OCI-LY1 (cell line): ENCODE results near the gene TK1.
A peak's percentile ranks its signal among the peaks of the same experiment; 100 is the strongest.

Experiments used
- H2AFZ ChIP-seq: fragments of 200-600 bp; sonication (generic), shearing (Covaris generic); 2 replicates; pipeline ENCODE4 v1.6.0; 2014; ENCODE audit warnings: antibody characterized with exemption, mild to moderate bottlenecking, low read length
- H3F3A ChIP-seq: fragments of 200-600 bp; sonication (generic), shearing (Covaris generic); 2 replicates; pipeline ENCODE4 v1.6.0; 2014; ENCODE audit warnings: mild to moderate bottlenecking, antibody characterized with exemption, low read length, moderate library complexity; ENCODE audit not compliant: insufficient read depth
- H3K27ac ChIP-seq: fragments of 200-600 bp; sonication (generic); 2 replicates; pipeline ENCODE4 v1.5.1; 2014; ENCODE audit warnings: low read length, mixed run types, mild to moderate bottlenecking, low read depth; ENCODE audit not compliant: poor library complexity, severe bottlenecking
- H3K27me3 ChIP-seq: fragments of 200-600 bp; sonication (generic); 2 replicates; pipeline ENCODE4 v1.6.0; 2014; ENCODE audit warnings: antibody characterized with exemption, mild to moderate bottlenecking, low read length, moderate library complexity; ENCODE audit not compliant: insufficient read depth
- H3K36me3 ChIP-seq: fragments of 200-600 bp; sonication (generic); 2 replicates; pipeline ENCODE4 v1.6.1; 2014; ENCODE audit warnings: mild to moderate bottlenecking, antibody characterized with exemption, low read length, moderate library complexity, mixed read lengths; ENCODE audit not compliant: insufficient read depth
- H3K4me1 ChIP-seq: fragments of 200-600 bp; sonication (generic); 2 replicates; pipeline ENCODE4 v1.5.1; 2014; ENCODE audit warnings: mild to moderate bottlenecking, low read length, moderate library complexity; ENCODE audit not compliant: insufficient read depth, severe bottlenecking
- H3K4me2 ChIP-seq: fragments of 200-600 bp; sonication (generic), shearing (Covaris generic); 2 replicates; pipeline ENCODE4 v1.6.1; 2014; ENCODE audit warnings: low read length
- H3K4me3 ChIP-seq: fragments of 200-600 bp; sonication (generic); 2 replicates; pipeline ENCODE4 v1.5.1; 2014; ENCODE audit warnings: low read length, low read depth, mild to moderate bottlenecking, mixed read lengths; ENCODE audit not compliant: poor library complexity, severe bottlenecking
- H3K79me2 ChIP-seq: fragments of 200-600 bp; shearing (Covaris generic); 2 replicates; pipeline ENCODE4 v1.6.1; 2016; ENCODE audit warnings: mixed run types, low read length, mixed read lengths; ENCODE audit not compliant: insufficient read depth
- H3K9ac ChIP-seq: fragments of 200-600 bp; sonication (generic), shearing (Covaris generic); 2 replicates; pipeline ENCODE4 v1.6.1; 2014; ENCODE audit warnings: mild to moderate bottlenecking, low read length, mixed read lengths
- H3K9me2 ChIP-seq: fragments of 200-600 bp; sonication (generic), shearing (Covaris generic); 2 replicates; pipeline ENCODE4 v1.6.1; 2014; ENCODE audit warnings: low read depth, mild to moderate bottlenecking, low read length, mixed read lengths
- H3K9me3 ChIP-seq: fragments of 200-600 bp; shearing (Covaris generic); 2 replicates; pipeline ENCODE4 v1.6.1; 2014; ENCODE audit warnings: low read length, mixed read lengths
- H4K20me1 ChIP-seq: fragments of 200-600 bp; sonication (generic), shearing (Covaris generic); 2 replicates; pipeline ENCODE4 v1.6.0; 2016; ENCODE audit warnings: mild to moderate bottlenecking, low read length; ENCODE audit not compliant: insufficient read depth
- CTCF ChIP-seq: fragments of 200-600 bp; sonication (generic), shearing (Covaris generic); IDR thresholded peaks from 2 replicates; pipeline ENCODE4 v1.5.1; 2017; ENCODE audit warnings: mild to moderate bottlenecking, antibody characterized with exemption, low read length, moderate library complexity, mixed read lengths
- EZH2 ChIP-seq: fragments of 200-600 bp; sonication (generic), shearing (Covaris generic); IDR thresholded peaks from 2 replicates; pipeline ENCODE4 v1.8.0; 2017; ENCODE audit warnings: borderline replicate concordance, mixed run types, mild to moderate bottlenecking, antibody characterized with exemption, low read length, moderate library complexity, mixed read lengths

TK1 gene

GRCh38 chr17:78185981-78186691 is 716 bp downstream of the TK1 start:
- H3K36me3 ChIP-seq = peaks cover 58% of the 10 kb centered on the region
- H3K27me3 ChIP-seq = no peaks in the 10 kb centered on the region
- peak overlapping the region; percentile 69; the same call in 1 of the 2 replicates for H3K9ac ChIP-seq
- peak overlapping the region; percentile 79 for H3K4me2 ChIP-seq
- peaks cover 61% of the 10 kb centered on the region for H3K4me1 ChIP-seq
- TF ChIP-seq CTCF (no peak), EZH2 (no peak)
- H4K20me1 ChIP-seq = no peaks in the 10 kb centered on the region
- H3K4me3 ChIP-seq = peak overlapping the region; percentile 97
- no peaks in the 10 kb centered on the region for H3K9me3 ChIP-seq
- peaks cover 15% of the 10 kb centered on the region for H3K79me2 ChIP-seq
- H3K9me2 ChIP-seq = no peaks in the 10 kb centered on the region
- no peaks in the 10 kb centered on the region; the same call in 1 of the 2 replicates for H3F3A ChIP-seq
- H3K27ac ChIP-seq = peak overlapping the region; percentile 30
- no peak overlapping the region for H2AFZ ChIP-seq

- Histone ChIP-seq H3K4me1 (peaks cover 61% of the 10 kb centered on the region), H3F3A (no peaks in the 10 kb centered on the region; the same call in 1 of the 2 replicates), H3K79me2 (peaks cover 15% of the 10 kb centered on the region), H3K27me3 (no peaks in the 10 kb centered on the region), H3K4me3 (peak overlapping the region; percentile 97), H3K4me2 (peak overlapping the region; percentile 79), H4K20me1 (no peaks in the 10 kb centered on the region), H3K9me2 (no peaks in the 10 kb centered on the region), H3K9ac (peak overlapping the region; percentile 69; the same call in 1 of the 2 replicates), H3K36me3 (peaks cover 59% of the 10 kb centered on the region; the same call in 1 of the 2 replicates), H2AFZ (no peak overlapping the region), H3K9me3 (no peaks in the 10 kb centered on the region), H3K27ac (peak overlapping the region; percentile 30)
- TF ChIP-seq CTCF (no peak), EZH2 (no peak)
Observed at GRCh38 chr17:78184868-78185267, 2.0 kb downstream of the TK1 start.

- no peaks in the 10 kb centered on the region for H3K9me2 ChIP-seq
- H4K20me1 ChIP-seq = no peaks in the 10 kb centered on the region
- peak overlapping the region; percentile 97 for H3K4me3 ChIP-seq
- TF ChIP-seq EZH2 (no peak), CTCF (no peak)
- H3K4me1 ChIP-seq = peaks cover 58% of the 10 kb centered on the region
- H3K9ac ChIP-seq = no peak overlapping the region; the same call in 1 of the 2 replicates
- H3K9me3 ChIP-seq = no peaks in the 10 kb centered on the region
- H3K79me2 ChIP-seq = peaks cover 15% of the 10 kb centered on the region
- H3K36me3 ChIP-seq = peaks cover 60% of the 10 kb centered on the region
- H3K27ac ChIP-seq = no peak overlapping the region
- H3K4me2 ChIP-seq = peak overlapping the region; percentile 79; the same call in 1 of the 2 replicates
- no peaks in the 10 kb centered on the region for H3K27me3 ChIP-seq
- no peaks in the 10 kb centered on the region; the same call in 1 of the 2 replicates for H3F3A ChIP-seq
- no peak overlapping the region for H2AFZ ChIP-seq
Observed at GRCh38 chr17:78184351-78184750, 2.5 kb downstream of the TK1 start.
